HL-60 (cell line): ENCODE results near the gene TAB2.

Experiments used
- DNase-seq, 2 experiments: peaks; one replicate each; pipeline ENCODE4 v3.0.0-alpha.2; 2010 to 2020; ENCODE audit warnings: low read depth in 1 of 2, low spot score in 1 of 2
- H3K27ac ChIP-seq: fragments of 250-450 bp; sonication (Bioruptor Pico); replicated peaks from 2 replicates; pipeline ENCODE4 v1.5.1; 2020; ENCODE audit warnings: mild to moderate bottlenecking, moderate library complexity
- H3K27me3 ChIP-seq: fragments of 250-450 bp; sonication (Bioruptor Pico); 2 replicates; pipeline ENCODE4 v1.5.1; 2021; ENCODE audit warnings: mild to moderate bottlenecking, moderate library complexity; ENCODE audit not compliant: insufficient read depth, poor library complexity, severe bottlenecking
- H3K4me3 ChIP-seq: replicated peaks from 2 replicates; pipeline ENCODE4 v1.5.1; 2011; ENCODE audit warnings: mild to moderate bottlenecking, control low read depth, low read length; ENCODE audit not compliant: insufficient read depth
- CTCF ChIP-seq: IDR thresholded peaks from one replicate; pipeline ENCODE4 v1.5.1; 2011; ENCODE audit warnings: low read length, control low read depth, inconsistent platforms; ENCODE audit not compliant: insufficient read depth
- GABPA ChIP-seq: IDR thresholded peaks from 2 replicates; pipeline ENCODE4 v1.6.1; 2012; ENCODE audit warnings: low read depth
- POLR2AphosphoS5 ChIP-seq: IDR thresholded peaks from 2 replicates; pipeline ENCODE4 v1.6.1; 2012; ENCODE audit warnings: low read depth
- REST ChIP-seq: IDR thresholded peaks from 2 replicates; pipeline ENCODE4 v1.6.1; 2012; ENCODE audit warnings: low read depth; ENCODE audit not compliant: insufficient replicate concordance
- SPI1 ChIP-seq: IDR thresholded peaks from 2 replicates; pipeline ENCODE4 v1.6.1; 2012; ENCODE audit warnings: low read depth, mild to moderate bottlenecking, borderline replicate concordance

TAB2 gene

GRCh38 chr6:149435919-149436586, 118.5 kb downstream of the TAB2 start:
- no peak for TF ChIP-seq GABPA
- no peak for TF ChIP-seq REST
- no peak for TF ChIP-seq SPI1
- no peak for TF ChIP-seq POLR2AphosphoS5
- no peak for TF ChIP-seq CTCF
- Histone ChIP-seq H3K27me3 (no peaks in the 10 kb centered on the region), H3K4me3 (no peak overlapping the region), H3K27ac (no peak overlapping the region)
- DNase-seq: no peak

GRCh38 chr6:149436647-149437046, 119.1 kb downstream of the TAB2 start:
- DNase-seq: no peak
- Histone ChIP-seq H3K27me3 (no peaks in the 10 kb centered on the region), H3K4me3 (no peak overlapping the region), H3K27ac (no peak overlapping the region)
- TF ChIP-seq SPI1: no peak
- TF ChIP-seq GABPA: no peak

GRCh38 chr6:149437212-149437611, 119.7 kb downstream of the TAB2 start:
- no peak for TF ChIP-seq REST
- TF ChIP-seq GABPA: no peak
- no peak for TF ChIP-seq CTCF
- H3K27me3 ChIP-seq: no peaks in the 10 kb centered on the region
- H3K27ac ChIP-seq: no peak overlapping the region
- no peak for DNase-seq
- H3K4me3 ChIP-seq: no peak overlapping the region

- no peak for DNase-seq
- no peak overlapping the region for H3K4me3 ChIP-seq
- no peak overlapping the region for H3K27ac ChIP-seq
- no peaks in the 10 kb centered on the region for H3K27me3 ChIP-seq
- TF ChIP-seq GABPA: no peak
- TF ChIP-seq REST: no peak
- TF ChIP-seq POLR2AphosphoS5: no peak
- peak; percentile 80 for TF ChIP-seq SPI1
- TF ChIP-seq CTCF: no peak
Measured at GRCh38 chr6:149438855-149439254, 121.3 kb downstream of the TAB2 start.
